Panc1 (cell line): ENCODE data around the gene KAT14.

Source experiments
- CTCF ChIP-seq: fragments of 450-650 bp; IDR thresholded peaks from 2 replicates; pipeline ENCODE4 v1.5.1; 2017; ENCODE audit warnings: mild to moderate bottlenecking
- SIN3A ChIP-seq: IDR thresholded peaks from 2 replicates; pipeline ENCODE4 v1.6.1; 2012; ENCODE audit warnings: low read depth, mild to moderate bottlenecking, low read length, moderate library complexity, borderline replicate concordance; ENCODE audit not compliant: insufficient read depth

- TF ChIP-seq CTCF: no peak
- TF ChIP-seq SIN3A: no peak
Observed at GRCh38 chr20:18101125-18101810, 36.4 kb upstream of the KAT14 start.
